Hematopoietic multipotent progenitor cell treated with erythropoietin and hydrocortisone succinate and interleukin-3 and kit ligand, for 4 days (in vitro differentiated cells): ENCODE data around the gene PAX9.

Source experiments
- DNase-seq: peaks from one replicate; pipeline ENCODE4 v3.0.0-alpha.2; 2015

The PAX9 gene

DNA sequence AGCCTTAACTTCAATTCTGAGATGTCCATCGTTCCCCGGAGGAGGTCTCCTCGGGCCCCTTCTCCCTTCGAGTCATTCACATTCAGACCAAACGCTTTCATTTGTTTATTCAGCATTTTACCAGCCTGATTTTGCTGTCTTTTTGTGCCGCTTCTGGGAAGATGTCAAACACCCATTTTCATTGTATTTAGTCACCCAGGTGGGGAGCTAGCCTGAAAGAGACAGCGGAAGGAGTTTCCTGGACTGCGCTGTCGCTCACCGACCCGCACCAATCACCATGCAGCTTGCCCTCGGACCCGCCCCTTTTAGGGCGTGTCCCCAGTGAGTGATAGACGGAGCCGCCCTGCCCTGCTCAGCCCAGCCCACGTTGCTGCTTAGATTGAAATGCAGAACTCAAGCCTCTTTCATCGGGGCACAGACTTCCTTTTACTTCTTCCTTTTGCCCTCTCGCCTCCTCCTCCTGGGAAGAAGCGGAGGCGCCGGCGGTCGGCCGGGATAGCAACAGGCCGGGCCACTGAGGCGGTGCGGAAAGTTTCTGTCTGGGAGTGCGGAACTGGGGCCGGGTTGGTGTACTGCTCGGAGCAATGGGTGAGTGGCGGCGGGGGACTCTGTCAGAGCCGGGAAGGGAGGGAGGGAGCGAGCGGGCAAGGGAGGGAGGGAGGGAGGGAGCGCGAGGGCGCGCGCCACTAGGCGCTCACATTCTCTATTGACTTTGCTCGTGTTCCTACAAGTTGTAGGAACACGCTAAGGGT lies at the start of gene PAX9:
TSS of gene PAX9 (plus strand) at position 355 of the 752 bp plus-strand sequence. CDS start at position 585, 230 bp downstream.
- peak; percentile 79 for DNase-seq

DNA sequence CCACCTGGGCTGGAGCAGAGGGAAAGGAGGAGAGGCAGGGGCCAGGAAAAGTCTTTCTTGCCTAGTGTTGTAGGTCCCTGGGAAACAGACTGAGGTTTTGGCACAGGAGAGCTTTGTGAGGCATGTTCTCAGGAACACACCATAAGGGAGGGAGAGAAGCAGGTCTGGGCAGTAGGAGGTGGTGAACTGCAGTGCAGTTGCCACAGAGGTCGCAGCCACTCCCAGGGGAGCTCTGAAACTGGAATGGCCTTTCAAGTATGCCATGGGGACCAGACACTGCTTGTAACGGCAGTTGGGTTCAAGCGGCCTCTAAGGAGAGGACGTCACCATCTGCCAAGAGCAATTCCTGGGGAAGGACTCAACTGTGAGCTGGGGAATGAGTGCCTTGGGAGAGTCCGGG lies 43.8 kb upstream of the PAX9 start:
- DNase-seq: no peak

DNA sequence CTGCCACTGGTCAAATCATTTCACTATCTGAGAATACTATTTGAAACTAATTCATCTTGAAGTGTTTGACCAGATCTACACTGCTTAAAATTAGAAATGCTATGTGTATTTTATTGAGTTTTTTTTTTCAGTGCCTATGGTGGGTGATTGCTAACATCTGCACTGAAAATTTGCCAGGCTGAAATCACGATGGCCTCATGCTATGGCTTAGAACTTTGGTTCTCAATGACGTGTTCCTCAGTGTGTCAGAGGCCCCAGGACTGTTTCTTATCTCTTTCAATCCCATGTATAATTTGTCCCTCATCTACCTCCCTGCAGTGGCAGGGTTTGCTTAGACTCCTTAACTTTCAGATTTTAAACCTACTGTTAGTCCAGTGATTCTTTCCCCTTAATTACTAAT lies 43.0 kb upstream of the PAX9 start:
- no peak for DNase-seq

DNA sequence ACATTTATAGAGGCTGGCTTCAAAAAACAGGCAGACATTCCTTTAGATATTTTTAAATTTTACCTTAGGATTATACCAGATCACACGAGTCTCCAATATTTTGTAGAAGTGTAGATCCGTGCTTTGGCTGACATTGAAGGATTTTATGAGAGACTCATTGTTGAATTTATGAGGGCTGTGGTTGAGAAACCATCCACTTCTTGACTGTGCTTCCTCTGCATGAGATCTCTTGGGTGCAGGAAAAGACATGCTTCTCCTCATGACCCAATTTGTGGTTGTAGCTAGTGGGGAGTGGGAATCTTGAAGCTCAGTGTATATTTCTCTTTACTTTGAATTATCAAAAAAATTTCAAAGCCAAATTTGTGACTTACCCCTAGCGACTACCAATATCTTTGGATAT lies 42.5 kb upstream of the PAX9 start:
- DNase-seq: no peak

DNA sequence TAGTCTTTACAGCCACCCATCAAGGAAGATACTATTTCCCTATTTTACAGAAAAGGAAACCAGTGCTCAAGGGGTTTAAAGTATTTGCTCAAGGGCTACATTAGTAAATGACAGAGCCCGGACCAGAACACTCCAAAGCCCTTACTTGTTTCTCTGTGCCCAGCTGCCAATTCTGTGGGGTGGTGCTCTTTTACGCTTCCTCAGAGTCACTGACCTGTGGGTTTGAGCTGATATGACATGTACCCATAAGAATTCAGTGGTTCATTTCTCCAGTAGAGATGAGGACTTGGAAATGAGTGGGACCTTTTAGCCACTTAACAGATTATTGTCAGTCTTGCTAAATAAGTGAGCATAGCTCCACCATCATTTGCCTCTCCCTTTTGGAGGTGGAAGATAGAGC lies 41.8 kb upstream of the PAX9 start:
- DNase-seq: no peak

DNA sequence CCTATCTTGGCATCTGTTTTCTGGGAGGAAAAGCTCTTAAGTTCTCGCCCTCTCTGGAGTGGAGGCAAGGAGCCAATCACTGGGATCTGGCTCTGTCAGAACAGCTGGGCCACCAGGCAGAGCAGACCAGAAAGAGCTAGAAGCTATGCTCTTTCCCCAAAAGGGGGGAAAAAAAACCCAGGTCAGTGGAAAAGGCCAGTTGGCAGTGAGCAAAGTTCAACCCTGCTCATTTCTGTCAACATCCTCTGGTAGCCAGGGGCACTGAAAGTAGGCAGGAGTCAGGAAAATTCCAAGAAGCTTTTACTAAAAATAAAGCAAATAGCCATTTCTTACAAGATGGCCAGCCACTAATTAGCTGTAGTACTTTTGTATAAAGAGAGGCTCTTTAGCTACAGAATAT lies 36.6 kb upstream of the PAX9 start:
- no peak for DNase-seq

DNA sequence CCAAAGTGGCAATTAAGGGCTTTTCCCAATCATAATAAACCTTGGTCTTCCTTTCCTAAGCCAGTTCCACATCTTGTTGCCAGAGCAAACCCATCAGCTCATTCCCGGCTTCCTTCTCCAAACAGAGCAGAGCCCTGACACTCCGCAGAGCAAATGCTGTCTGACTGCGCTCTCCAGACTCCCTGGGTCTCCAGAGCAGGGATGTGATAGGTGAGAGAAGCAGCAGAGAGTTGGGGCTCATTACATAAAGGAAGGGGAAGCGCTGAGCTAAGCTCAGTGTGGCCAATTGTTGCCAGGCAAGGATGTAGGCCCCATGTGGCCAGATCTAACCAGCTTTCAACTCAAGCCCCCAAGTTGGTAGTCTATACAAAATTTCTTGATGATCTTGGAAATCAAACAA lies 36.2 kb upstream of the PAX9 start:
- no peak for DNase-seq

GRCh38 chr14:36626151-36626550 lies 35.5 kb upstream of the PAX9 start:
- DNase-seq: no peak

- DNase-seq: no peak
Measured at GRCh38 chr14:36627981-36628380, 33.7 kb upstream of the PAX9 start.

GRCh38 chr14:36633580-36633979 lies 28.1 kb upstream of the PAX9 start:
- no peak for DNase-seq

GRCh38 chr14:36646664-36647416 lies 14.8 kb upstream of the PAX9 start:
- DNase-seq: no peak

- DNase-seq: no peak
Measured at GRCh38 chr14:36647417-36647823, 14.2 kb upstream of the PAX9 start.

GRCh38 chr14:36647824-36648753 lies 13.6 kb upstream of the PAX9 start:
- peak; percentile 31 for DNase-seq

DNA sequence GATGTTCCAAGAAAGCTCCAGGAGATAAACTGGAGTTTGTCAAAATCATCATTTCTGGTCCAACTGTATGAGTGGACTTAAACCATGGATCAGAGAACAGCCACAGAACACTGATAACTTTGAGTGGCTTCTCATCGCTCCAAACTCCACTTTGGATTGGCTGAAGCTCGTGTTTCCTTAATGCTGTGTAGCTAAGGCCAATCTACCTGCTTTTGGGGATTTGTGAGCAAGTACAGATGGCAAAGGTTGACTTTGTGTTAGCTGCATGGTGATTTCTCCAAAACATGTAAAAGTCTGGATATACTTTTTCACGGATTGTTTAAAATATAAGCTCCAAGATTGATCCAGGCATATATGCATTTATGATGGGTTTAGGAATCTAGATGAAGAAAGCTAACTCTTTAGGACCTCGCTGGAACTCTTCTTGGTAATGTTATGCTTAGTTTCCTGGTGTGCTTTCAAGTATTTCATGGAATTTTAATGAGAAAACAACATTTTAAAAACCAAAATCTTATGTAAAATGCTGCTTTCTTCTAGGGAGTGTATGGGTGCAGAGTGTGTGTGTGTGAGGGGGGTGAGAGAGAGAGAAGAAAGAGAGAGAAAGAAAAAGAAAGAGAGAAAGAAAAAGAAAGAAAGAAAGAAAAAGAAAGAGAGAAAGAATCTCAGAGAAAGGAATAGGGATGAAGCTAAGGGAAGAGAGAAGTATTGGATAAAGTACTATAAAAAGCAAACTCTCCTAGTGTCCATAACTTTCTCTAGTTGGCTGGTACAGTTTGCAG lies 11.6 kb upstream of the PAX9 start:
- no peak for DNase-seq

DNA sequence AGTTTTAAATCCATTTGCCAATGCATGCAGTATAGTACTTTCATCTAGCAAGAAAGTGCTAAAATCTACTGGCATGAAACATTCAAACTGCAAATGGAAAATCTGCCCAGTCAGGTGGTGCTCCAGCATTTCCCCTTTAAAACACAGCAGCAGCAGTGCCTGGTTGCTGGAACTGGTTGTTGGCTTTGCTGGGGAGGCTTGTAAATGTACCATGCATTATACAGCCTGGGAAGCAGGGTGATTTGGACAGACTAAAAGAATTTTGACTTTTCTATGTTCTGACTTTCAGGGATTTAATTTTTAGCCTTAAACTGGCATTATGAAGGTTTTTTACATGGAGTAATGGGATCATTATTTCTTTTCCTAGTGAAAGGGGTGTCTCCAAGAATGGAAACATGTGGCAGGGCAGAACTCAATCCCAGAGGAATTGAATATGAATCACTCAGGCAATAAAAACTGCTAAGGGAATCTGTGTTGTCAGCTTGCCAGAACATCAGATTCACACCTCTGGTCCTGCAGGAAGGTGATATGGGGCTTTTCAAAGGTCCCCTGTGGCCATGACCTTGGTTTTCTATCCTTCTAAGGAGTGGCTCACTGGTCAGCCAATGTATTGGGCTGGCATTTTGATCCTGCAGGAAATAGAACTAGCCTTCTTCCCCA lies 9.0 kb upstream of the PAX9 start:
- no peak for DNase-seq

DNA sequence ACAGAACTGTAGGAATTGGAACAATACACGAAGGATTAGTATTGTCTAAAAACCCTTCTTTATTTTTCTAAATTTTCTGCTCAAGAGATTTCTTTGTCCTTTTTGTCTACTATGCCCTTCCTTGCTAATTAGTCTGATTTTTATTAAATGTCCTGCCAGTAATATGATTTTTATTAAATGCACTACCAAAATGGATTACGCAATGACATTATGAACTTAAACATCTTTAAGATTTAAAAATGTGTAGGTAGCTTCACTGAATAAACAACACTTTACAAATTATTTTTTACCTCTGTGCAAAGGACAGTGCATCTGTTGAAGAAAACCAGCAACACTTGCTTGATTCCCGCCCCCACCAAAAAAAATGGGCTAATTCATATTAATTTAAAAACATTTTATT lies 8.2 kb upstream of the PAX9 start:
- no peak for DNase-seq

- DNase-seq: no peak
Measured at GRCh38 chr14:36653962-36654793, 7.5 kb upstream of the PAX9 start.

- no peak for DNase-seq
Measured at GRCh38 chr14:36654794-36655381, 6.8 kb upstream of the PAX9 start.

DNA sequence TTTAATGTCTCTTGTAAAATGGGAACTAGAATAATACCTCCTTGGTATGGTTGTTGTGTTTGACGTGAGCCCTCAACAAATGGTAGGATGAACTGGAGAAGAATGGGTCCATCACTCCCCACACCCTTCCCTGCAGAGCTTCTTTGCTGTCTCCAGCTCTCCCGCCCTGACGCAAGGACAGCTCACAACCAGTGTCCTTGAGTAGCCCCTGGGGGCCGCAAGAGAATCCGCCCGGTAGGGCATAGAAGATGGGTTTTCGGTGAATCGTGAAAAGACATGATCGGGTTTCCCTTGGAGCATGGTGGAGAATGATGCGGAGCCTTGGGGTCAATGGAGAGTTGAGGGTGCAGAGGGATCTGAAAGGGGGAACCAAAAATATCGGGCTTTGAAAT lies 6.1 kb upstream of the PAX9 start:
- DNase-seq: no peak

GRCh38 chr14:36655963-36656686 lies 5.5 kb upstream of the PAX9 start:
- DNase-seq: peak; percentile 41
